ENCODE measurements around the gene HS3ST6. TPM values are rescaled to one million over a fixed set of nuclear protein-coding genes. Genes with fewer than 3 reads are reported as not detected.
A peak's percentile ranks its signal among the peaks of the same experiment; 100 is the strongest.

The HS3ST6 gene
- total RNA-seq, 2 experiments from 2014 or later, result not detected

GRCh38 chr16:1865902-1866690 lies 52.1 kb downstream of the HS3ST6 start:
- DNase-seq (ENCODE audit: low spot score), result no peak
- TF ChIP-seq EZH2phosphoT487 (IDR thresholded peaks at IDR 0.05; ENCODE audit: borderline replicate concordance, low read depth, low read length), result no peak
- TF ChIP-seq CTCF (conservative IDR thresholded peaks at IDR 0.05; ENCODE audit: low read length), result no peak
- Histone ChIP-seq H3K4me3 (ENCODE audit: low read depth, low read length, poor library complexity, severe bottlenecking) (no peak overlapping the region), H4K20me1 (ENCODE audit: insufficient read depth, low read length) (no peaks in the 10 kb centered on the region), H3K4me2 (ENCODE audit: low read length) (no peak overlapping the region), H3K36me3 (ENCODE audit: insufficient read depth, low read length) (no peaks in the 10 kb centered on the region), H3K4me1 (ENCODE audit: insufficient read depth, low read length, poor library complexity, severe bottlenecking) (no peaks in the 10 kb centered on the region), H3K27ac (ENCODE audit: low read depth, low read length, poor library complexity, severe bottlenecking) (no peak overlapping the region), H3K9me2 (ENCODE audit: insufficient read depth, low read length) (no peaks in the 10 kb centered on the region), H3K9me3 (ENCODE audit: low read length) (no peaks in the 10 kb centered on the region), H2AFZ (ENCODE audit: low read length) (no peak overlapping the region), H3K79me2 (ENCODE audit: insufficient read depth, low read depth, low read length) (no peaks in the 10 kb centered on the region)
- CTCF ChIA-PET (ENCODE audit: unreplicated experiment), result no interaction called here
- POLR2A ChIA-PET, result interaction anchor here (1.1 kb wide), 1 partner anchor 63 kb away, joined by 3 read pairs; no protein-coding TSS in a partner anchor
- intact Hi-C loops (cut with micrococcal nuclease; ENCODE audit: unreplicated experiment), result no loop called here
- no TSS peak for BruUV-seq (replicated peaks)

GRCh38 chr16:1863681-1864460 lies 54.3 kb downstream of the HS3ST6 start:
- Histone ChIP-seq H3K9me2 (ENCODE audit: insufficient read depth, low read length) (no peaks in the 10 kb centered on the region), H3K27ac (ENCODE audit: low read depth, low read length, poor library complexity, severe bottlenecking) (no peak overlapping the region), H3K4me3 (ENCODE audit: low read depth, low read length, poor library complexity, severe bottlenecking) (no peak overlapping the region), H3K4me2 (ENCODE audit: low read length) (no peak overlapping the region), H3K4me1 (ENCODE audit: insufficient read depth, low read length, poor library complexity, severe bottlenecking) (no peaks in the 10 kb centered on the region), H3K79me2 (ENCODE audit: insufficient read depth, low read depth, low read length) (no peaks in the 10 kb centered on the region), H4K20me1 (ENCODE audit: insufficient read depth, low read length) (no peaks in the 10 kb centered on the region), H3K36me3 (ENCODE audit: insufficient read depth, low read length) (no peaks in the 10 kb centered on the region), H2AFZ (ENCODE audit: low read length) (no peak overlapping the region), H3K9me3 (ENCODE audit: low read length) (no peaks in the 10 kb centered on the region)
- CTCF ChIA-PET (ENCODE audit: unreplicated experiment), result interaction anchor here (0.5 to 1.5 kb wide), 2 partner anchors 65 to 278 kb away, joined by 3 read pairs; no protein-coding TSS in a partner anchor
- intact Hi-C loops (cut with micrococcal nuclease; ENCODE audit: unreplicated experiment), result loop anchor here (1.0 kb wide), 1 partner anchor 65 kb away; no protein-coding TSS in a partner anchor
- POLR2A ChIA-PET, result no interaction called here
- peak; percentile 55 for DNase-seq (ENCODE audit: low spot score)
- no TSS peak for BruUV-seq (replicated peaks)
- TF ChIP-seq EZH2phosphoT487 (IDR thresholded peaks at IDR 0.05; ENCODE audit: borderline replicate concordance, low read depth, low read length), result no peak
- peak; percentile 74 for TF ChIP-seq CTCF (conservative IDR thresholded peaks at IDR 0.05; ENCODE audit: low read length)

Measured in OCI-LY7 (cell line).